ENCODE results near the gene CCDC6. TPM values are rescaled to one million over a fixed set of nuclear protein-coding genes. Genes with fewer than 3 reads are reported as not detected.

CCDC6 gene
- total and polyA plus RNA-seq, 2 of the 8 experiments (the other 6 are each of a cell fraction or from before 2014, with no cell fraction given): 42.2 to 74.4 TPM

- no peak overlapping the region for H2BK12ac ChIP-seq (ENCODE audit: low read depth, low read length)
- H3K4me1 ChIP-seq (replicated peaks in 1 of 4; ENCODE audit: control insufficient read depth in 3 of 4, insufficient read depth in 4 of 4, low read length in 3 of 4): peaks cover 2 to 14% (median 4%) of the 10 kb centered on the region in 4 experiments; a peak in 3 of 7 replicates
- no peak overlapping the region for H3K14ac ChIP-seq (ENCODE audit: insufficient read length)
- H3K18ac ChIP-seq (ENCODE audit: extremely low read depth, low read length): no peak overlapping the region
- H3K9me3 ChIP-seq (ENCODE audit: insufficient read depth in 2 of 2, low read depth in 1 of 2, low read length in 1 of 2): no peaks in the 10 kb centered on the region
- H4K91ac ChIP-seq (replicated peaks; ENCODE audit: insufficient read length, low read length): no peak overlapping the region
- H2AK5ac ChIP-seq (ENCODE audit: low read depth, low read length): no peak overlapping the region
- no peak overlapping the region for H2BK20ac ChIP-seq (ENCODE audit: low read length)
- no peaks in the 10 kb centered on the region for H3K27me3 ChIP-seq (replicated peaks in 1 of 4; ENCODE audit: control insufficient read depth in 3 of 4, extremely low read depth in 1 of 4, insufficient read depth in 3 of 4, low read length in 3 of 4)
- H3K36me3 ChIP-seq (ENCODE audit: control insufficient read depth in 2 of 4, insufficient read depth in 4 of 4, low read length in 3 of 4): no peaks in the 10 kb centered on the region; a peak in 1 of 8 replicates
- no peak overlapping the region for H4K5ac ChIP-seq (ENCODE audit: insufficient read length, low read depth, low read length)
- H4K8ac ChIP-seq (ENCODE audit: extremely low read depth, insufficient read depth, low read length): no peak overlapping the region
- WGBS, 2 experiments (ENCODE audit: extremely low coverage in 1 of 2, insufficient coverage in 1 of 2, insufficient read length in 1 of 2, insufficient replicate concordance in 2 of 2, low coverage in 1 of 2, low lambda C conversion rate in 2 of 2, missing lambda C conversion rate in 1 of 2): 68% methylated on average over 5 of the region's 6 CpGs; no CpG with 5 or more reads in 1 of the 2 experiments
- H3K4me2 ChIP-seq (ENCODE audit: insufficient read depth in 1 of 2, low read depth in 2 of 2, low read length in 2 of 2): no peak overlapping the region
- no peak overlapping the region for H3K4me3 ChIP-seq (ENCODE audit: extremely low read depth in 1 of 4, insufficient read depth in 2 of 4, low read depth in 3 of 4, low read length in 4 of 4)
- H3K79me1 ChIP-seq (ENCODE audit: low read depth, low read length): peaks cover 7% of the 10 kb centered on the region; the same call in 1 of the 2 replicates
- H3K56ac ChIP-seq (replicated peaks; ENCODE audit: insufficient read length, low read depth, low read length): no peak overlapping the region
- no peak overlapping the region for H3K9ac ChIP-seq (replicated peaks in 1 of 4; ENCODE audit: extremely low read depth in 1 of 4, low read depth in 3 of 4, low read length in 3 of 4)
- no peak overlapping the region for H2BK5ac ChIP-seq (ENCODE audit: low read depth, low read length)
- H3K79me2 ChIP-seq (ENCODE audit: control insufficient read depth in 1 of 2, insufficient read depth in 2 of 2, low read length in 2 of 2): peaks cover 40 to 93% of the 10 kb centered on the region in 2 experiments
- no peak overlapping the region for H2AFZ ChIP-seq (ENCODE audit: low read length)
- no peak overlapping the region for H2BK120ac ChIP-seq (replicated peaks; ENCODE audit: low read depth, low read length)
- H3K27ac ChIP-seq (ENCODE audit: low read depth, low read length): no peak overlapping the region
- ChIA-PET CTCF (ENCODE audit: partially characterized antibody) (interaction anchor here (2.4 kb wide), 1 partner anchor 24 kb away, joined by 10 read pairs; the partner anchor contains the start of gene CCDC6), POLR2A (ENCODE audit: partially characterized antibody) (no interaction called here)
- peaks cover 2 to 13% of the 10 kb centered on the region in 2 experiments for H4K20me1 ChIP-seq (replicated peaks in 1 of 2; ENCODE audit: control insufficient read depth in 1 of 2, insufficient read depth in 2 of 2, low read length in 2 of 2)
- no peak overlapping the region for H3K23ac ChIP-seq (ENCODE audit: insufficient read length)
- no peak for FAIRE-seq
- no peak for DNase-seq (ENCODE audit: low read depth in 1 of 2, low spot score in 2 of 2)
- no peak overlapping the region for H2BK15ac ChIP-seq (ENCODE audit: low read length)
- H3K4ac ChIP-seq (replicated peaks; ENCODE audit: insufficient read length, low read depth, low read length): no peak overlapping the region
- no peaks in the 10 kb centered on the region for H3K23me2 ChIP-seq (ENCODE audit: low read depth, low read length)
- TF ChIP-seq TCF12 (IDR thresholded peaks at IDR 0.05; ENCODE audit: low read depth, low read length) (no peak), BCL11A (IDR thresholded peaks at IDR 0.05; ENCODE audit: low read depth in 2 of 2, low read length in 2 of 2) (no peak), ATF2 (IDR thresholded peaks at IDR 0.05; ENCODE audit: low read length) (no peak), HDAC2 (IDR thresholded peaks at IDR 0.05; ENCODE audit: borderline replicate concordance in 1 of 2, low read depth in 2 of 2, low read length in 2 of 2) (no peak), FOSL1 (IDR thresholded peaks at IDR 0.05; ENCODE audit: insufficient read depth, low read depth, low read length) (no peak), SP1 (IDR thresholded peaks at IDR 0.05; ENCODE audit: low read depth, low read length) (no peak), SIRT6 (IDR thresholded peaks at IDR 0.05; ENCODE audit: low read length) (no peak), CHD1 (IDR thresholded peaks at IDR 0.05; ENCODE audit: low read depth, low read length) (no peak), KDM5A (IDR thresholded peaks at IDR 0.05; ENCODE audit: low read length) (no peak), ATF3 (IDR thresholded peaks at IDR 0.05; ENCODE audit: insufficient read depth, low read depth, low read length) (no peak), POU5F1 (IDR thresholded peaks at IDR 0.05; ENCODE audit: low read depth, low read length) (no peak), GTF2F1 (IDR thresholded peaks at IDR 0.05; ENCODE audit: borderline replicate concordance, low read depth, low read length) (no peak)
Measured at GRCh38 chr10:59881640-59882039, 24.7 kb downstream of the CCDC6 start.

Data from H1 (cell line).